A172 (cell line): ENCODE data around the gene PARP11. TPM values are rescaled to one million over a fixed set of nuclear protein-coding genes. Genes with fewer than 3 reads are reported as not detected.

Experiments
- DNase-seq: peaks from one replicate; pipeline ENCODE4 v3.0.0-alpha.2; 2015; ENCODE audit warnings: low spot score
- total RNA-seq: library from RNA; depleted of rRNA; stranded (reverse); fragments of >200 nt; shearing (Covaris generic); gene quantifications from 2 replicates; pipeline ENCODE4 v1.2.3, GENCODE V29; 2014; rRNA removed

PARP11 gene
- total RNA-seq, 1 experiment from 2014 or later, result 1.5 TPM

GRCh38 chr12:3770891-3771290 lies 102.3 kb downstream of the PARP11 start:
- DNase-seq, result peak; percentile 5

GRCh38 chr12:3768911-3769447 lies 104.2 kb downstream of the PARP11 start:
- no peak for DNase-seq

GRCh38 chr12:3761116-3761735 lies 112.0 kb downstream of the PARP11 start:
- no peak for DNase-seq

- DNase-seq, result no peak
Observed at GRCh38 chr12:3759878-3760277, 113.3 kb downstream of the PARP11 start.

Other genes starting within 250 kb of the PARP11 start
- not detected in 2 replicates for gene CRACR2A, start 120.3 kb downstream of the PARP11 start, total RNA-seq